T-helper 1 cell treated with Interleukin-12 subunit alpha and Interleukin-12 subunit beta and Interleukin-4 antibody, amounts not matched to agents 30 ng/mL and 1 ng/mL, for 36 hours (primary cell): Measurements from ENCODE around the gene RBM22. TPM values are rescaled to one million over a fixed set of nuclear protein-coding genes. Genes with fewer than 3 reads are reported as not detected.

ENCODE experiments used
- intact Hi-C: fragments of 100-400 bp; cut with micrococcal nuclease; formaldehyde crosslinking; loops from one replicate; pipeline ENCODE4 v1.15.1; 2024
- total RNA-seq: library from RNA; stranded (reverse); gene quantifications from 2 replicates; pipeline ENCODE4 v1.2.3, GENCODE V29; 2022

Gene RBM22
- total RNA-seq, 1 donor from 2014 or later: 74.7 TPM

DNA sequence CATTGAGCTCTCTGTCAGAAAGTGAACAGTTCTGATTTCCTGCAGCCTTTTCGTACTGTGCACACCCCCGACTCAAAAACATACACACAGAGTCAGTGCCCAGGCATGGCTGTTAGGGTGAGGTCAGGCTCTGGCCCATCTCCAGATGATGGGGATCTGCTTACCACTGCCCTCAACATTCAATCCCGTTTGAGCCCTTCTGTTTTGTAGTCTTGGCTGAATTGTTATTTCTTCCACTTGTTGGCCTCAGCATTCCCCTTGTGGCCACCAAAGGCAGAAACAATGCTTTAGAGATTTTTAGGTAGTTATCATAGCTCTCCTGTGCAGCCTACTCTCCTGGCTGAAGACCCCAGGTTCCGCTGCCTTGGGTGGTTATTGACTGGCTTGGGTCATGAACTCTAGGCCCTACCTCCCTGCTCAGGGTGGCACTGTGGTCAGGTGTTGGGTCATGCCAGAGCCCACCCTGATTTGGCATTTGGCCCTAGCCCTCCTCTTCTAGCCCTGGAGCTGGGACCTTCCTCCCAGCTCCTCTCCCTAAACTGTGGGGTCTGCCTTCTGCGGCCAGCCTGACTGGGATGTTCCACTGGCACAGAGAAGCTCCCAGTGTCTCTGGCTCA, 47.6 kb downstream of the RBM22 start:
- intact Hi-C loops: no loop called here

- intact Hi-C loops: no loop called here
Observed at GRCh38 chr5:150651924-150652671, 48.8 kb downstream of the RBM22 start.

DNA sequence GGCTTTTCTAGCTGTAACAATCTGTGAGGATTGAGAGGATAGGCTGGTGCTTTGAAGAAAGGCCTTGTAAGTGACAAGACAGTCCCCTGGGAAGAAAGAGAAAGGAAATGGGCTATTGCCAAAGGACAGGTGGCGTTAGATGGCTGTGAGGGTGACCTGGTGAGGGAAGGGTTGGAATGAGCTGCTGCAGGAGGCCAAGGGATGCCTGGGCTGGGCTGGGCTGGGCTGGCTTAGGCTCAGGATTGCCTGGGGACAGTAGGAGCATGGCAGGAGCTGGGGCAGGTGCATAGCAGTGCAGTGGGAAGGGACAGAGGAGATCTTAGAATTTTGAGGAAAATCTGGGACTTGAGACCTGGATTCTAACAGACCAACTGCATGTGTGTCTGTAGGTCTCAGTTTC, 49.5 kb downstream of the RBM22 start:
- intact Hi-C loops: no loop called here

- intact Hi-C loops: no loop called here
Observed at GRCh38 chr5:150650021-150651006, 50.5 kb downstream of the RBM22 start.

DNA sequence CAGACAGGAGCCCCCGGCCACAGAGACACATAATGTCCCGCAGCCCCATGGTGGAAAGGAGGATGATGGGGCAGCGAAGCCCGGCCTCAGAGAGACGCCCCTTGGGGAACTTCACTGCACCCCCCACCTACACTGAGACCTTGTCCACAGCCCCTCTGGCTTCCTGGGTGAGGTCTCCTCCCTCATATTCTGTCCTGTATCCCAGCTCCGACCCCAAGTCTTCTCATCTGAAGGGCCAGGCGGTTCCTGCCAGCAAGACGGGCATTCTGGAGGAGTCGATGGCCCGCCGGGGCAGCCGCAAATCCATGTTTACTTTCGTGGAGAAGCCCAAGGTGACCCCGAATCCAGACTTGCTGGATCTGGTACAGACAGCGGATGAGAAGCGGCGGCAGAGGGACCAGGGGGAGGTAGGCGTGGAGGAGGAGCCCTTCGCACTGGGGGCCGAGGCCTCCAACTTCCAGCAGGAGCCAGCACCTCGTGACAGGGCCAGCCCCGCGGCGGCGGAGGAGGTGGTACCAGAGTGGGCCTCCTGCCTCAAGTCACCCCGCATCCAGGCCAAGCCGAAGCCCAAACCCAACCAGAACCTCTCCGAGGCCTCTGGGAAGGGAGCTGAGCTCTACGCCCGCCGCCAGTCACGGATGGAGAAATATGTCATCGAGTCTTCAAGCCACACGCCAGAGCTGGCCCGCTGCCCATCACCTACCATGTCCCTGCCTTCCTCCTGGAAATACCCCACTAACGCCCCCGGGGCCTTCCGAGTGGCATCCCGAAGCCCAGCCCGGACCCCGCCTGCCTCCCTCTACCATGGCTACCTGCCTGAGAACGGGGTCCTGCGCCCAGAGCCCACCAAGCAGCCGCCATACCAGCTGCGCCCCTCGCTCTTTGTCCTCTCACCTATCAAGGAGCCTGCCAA, 51.5 kb downstream of the RBM22 start:
- intact Hi-C loops: no loop called here

- intact Hi-C loops: no loop called here
Observed at GRCh38 chr5:150648294-150649107, 52.4 kb downstream of the RBM22 start.

- intact Hi-C loops: no loop called here
Observed at GRCh38 chr5:150647275-150648251, 53.3 kb downstream of the RBM22 start.

DNA sequence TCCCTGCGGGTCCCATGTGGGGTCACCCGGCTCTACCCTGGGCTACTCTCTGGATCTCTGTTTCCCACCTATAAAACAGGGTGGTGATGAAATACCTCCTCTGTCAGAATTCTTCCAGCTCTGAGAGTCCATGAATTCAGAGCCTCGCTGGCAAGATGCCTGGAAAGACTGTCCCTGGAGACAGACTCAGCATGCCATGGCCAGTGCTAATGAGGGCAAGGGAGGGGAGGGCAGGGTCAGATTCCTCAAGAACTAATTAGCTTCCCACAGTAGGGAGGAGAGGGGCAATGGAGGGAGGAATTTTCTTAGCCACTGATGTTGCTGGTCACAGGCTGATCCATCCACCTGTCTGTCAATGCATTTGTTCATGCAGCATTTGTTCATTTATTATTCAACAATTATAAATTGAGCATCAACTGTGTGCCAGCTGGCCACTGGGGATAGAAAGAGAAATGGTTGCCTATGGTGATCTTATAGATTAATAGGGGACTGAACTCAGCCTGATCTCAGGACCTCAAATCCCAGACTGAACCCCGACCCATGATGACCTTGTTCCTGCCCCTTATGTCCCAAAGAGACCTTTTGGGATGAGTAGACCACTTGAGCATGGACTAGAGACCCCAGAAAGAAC, 55.7 kb downstream of the RBM22 start:
- intact Hi-C loops: no loop called here

- intact Hi-C loops: no loop called here
Observed at GRCh38 chr5:150644514-150644913, 56.3 kb downstream of the RBM22 start.

DNA sequence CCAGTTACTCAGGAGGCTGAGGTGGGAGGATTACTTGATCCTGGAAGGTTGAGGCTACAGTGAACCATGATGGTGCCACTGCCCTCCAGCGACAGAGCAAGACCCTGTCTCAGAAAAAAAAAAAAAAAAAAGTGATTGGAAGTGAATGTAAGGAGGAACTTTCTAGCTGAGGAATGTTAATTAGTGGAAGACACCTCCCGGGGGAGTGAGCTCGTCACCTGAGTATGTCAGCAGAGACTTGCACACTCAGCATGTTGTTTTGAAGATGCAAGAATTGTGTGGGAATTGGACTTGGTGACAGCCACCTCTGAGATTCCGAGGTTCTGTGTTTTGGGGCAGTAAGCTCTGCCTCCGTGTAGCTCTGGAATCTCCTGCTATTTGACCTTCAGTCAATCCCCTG, 56.8 kb downstream of the RBM22 start:
- intact Hi-C loops: no loop called here

DNA sequence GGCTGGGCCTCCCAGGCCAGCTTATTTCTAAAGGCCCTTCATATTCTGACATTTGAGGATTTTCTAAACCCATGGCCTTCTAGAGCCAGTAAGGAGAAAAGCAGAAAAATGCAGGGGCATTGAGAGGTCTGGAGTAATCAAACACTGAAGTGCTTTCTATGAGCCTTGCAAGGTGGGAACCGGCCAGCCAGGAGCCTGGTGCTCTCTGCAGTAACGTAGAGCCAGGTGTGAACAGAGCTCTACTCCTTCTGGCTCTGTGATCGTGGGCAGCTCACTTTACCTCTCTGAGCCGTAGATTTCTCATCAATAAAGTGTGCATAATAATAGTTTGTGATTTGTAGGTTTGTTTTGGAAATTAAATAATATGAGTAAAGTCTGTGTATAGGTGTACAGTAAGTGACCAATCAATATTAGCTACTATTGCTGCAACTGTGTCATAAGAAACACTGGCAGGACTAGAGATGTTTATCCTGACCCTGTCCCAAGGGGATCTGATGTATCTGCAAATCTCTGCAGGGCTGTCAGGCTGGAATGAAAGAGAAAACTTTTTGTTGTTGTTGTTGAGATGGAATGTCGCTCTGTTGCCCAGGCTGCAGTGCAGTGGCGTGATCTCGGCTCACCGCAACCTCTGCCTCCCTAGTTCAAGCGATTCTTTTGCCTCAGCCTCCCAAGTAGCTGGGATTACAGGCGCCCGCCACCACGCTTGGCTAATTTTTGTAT, 57.7 kb downstream of the RBM22 start:
- intact Hi-C loops: no loop called here

GRCh38 chr5:150642567-150642927, 58.3 kb downstream of the RBM22 start:
- intact Hi-C loops: no loop called here

- intact Hi-C loops: no loop called here
Observed at GRCh38 chr5:150641824-150642566, 58.9 kb downstream of the RBM22 start.

DNA sequence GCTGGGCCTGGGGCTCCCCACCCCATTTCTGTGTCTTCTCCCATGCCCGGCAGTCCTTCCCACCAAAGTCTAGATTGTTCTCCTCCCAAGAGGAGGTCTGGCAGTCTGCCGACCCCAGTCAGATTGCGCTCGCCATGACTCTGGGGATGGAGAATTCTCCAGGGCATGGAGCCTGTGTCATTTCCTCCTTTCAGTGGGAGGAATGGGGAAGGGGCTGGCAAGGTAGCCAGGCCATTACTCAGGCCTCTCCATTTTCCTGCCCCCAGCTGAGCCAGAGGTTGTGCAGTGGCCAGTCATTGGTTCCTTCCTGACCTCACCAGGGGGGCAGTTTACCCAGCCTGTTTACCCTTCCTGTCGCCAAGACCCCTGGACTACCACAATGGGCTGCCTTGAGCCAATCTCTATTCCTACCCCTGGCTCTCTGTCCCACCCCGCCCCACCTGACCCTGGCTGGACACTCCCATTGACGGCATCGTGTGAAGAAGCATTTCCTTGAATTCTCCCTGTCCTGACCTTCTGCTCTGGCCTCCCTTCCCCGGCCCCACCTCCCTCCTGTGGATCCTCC, 59.8 kb downstream of the RBM22 start:
- intact Hi-C loops: no loop called here
